ENCODE results near the gene ADTRP. TPM values are rescaled to one million over a fixed set of nuclear protein-coding genes. Genes with fewer than 3 reads are reported as not detected.

Gene ADTRP
- total RNA-seq, 1 donor from 2014 or later = 0.68 TPM

GRCh38 chr6:11744753-11745152 lies 33.9 kb downstream of the ADTRP start:
- H3K9me3 Mint-ChIP-seq (ENCODE audit: unreplicated experiment) = peaks cover 3% of the 10 kb centered on the region
- peaks cover 4% of the 10 kb centered on the region for H3K27me3 Mint-ChIP-seq (ENCODE audit: low read depth, unreplicated experiment)
- Histone ChIP-seq H3K79me2 (ENCODE audit: insufficient read depth, low read length) (no peaks in the 10 kb centered on the region), H3K27ac (ENCODE audit: low read depth, low read length) (no peak overlapping the region), H3K4me3 (ENCODE audit: insufficient read depth, low read depth, low read length) (no peak overlapping the region), H4K20me1 (ENCODE audit: insufficient read depth, low read length) (no peaks in the 10 kb centered on the region), H2AFZ (ENCODE audit: low read depth, low read length) (no peak overlapping the region), H3K4me1 (ENCODE audit: insufficient read depth, low read length) (no peaks in the 10 kb centered on the region), H3K9ac (ENCODE audit: low read length) (no peak overlapping the region), H3K9me3 (ENCODE audit: insufficient read depth, low read depth, low read length) (no peaks in the 10 kb centered on the region), H3K27me3 (ENCODE audit: insufficient read depth, low read length) (no peaks in the 10 kb centered on the region), H3K36me3 (ENCODE audit: insufficient read depth, low read length) (no peaks in the 10 kb centered on the region), H3K4me2 (ENCODE audit: low read length) (no peak overlapping the region)
- H3K4me1 Mint-ChIP-seq (ENCODE audit: low read depth, unreplicated experiment) = no peaks in the 10 kb centered on the region
- no peak overlapping the region for H3K27ac Mint-ChIP-seq (ENCODE audit: unreplicated experiment)
- FAIRE-seq = no peak
- no peaks in the 10 kb centered on the region for H3K36me3 Mint-ChIP-seq (ENCODE audit: low read depth, unreplicated experiment)
- TF ChIP-seq CTCF (IDR thresholded peaks at IDR 0.05; ENCODE audit: insufficient read depth, low read depth, low read length) = no peak
- DNase-seq (ENCODE audit: low read depth) = peak; percentile 87
- H3K4me3 Mint-ChIP-seq (ENCODE audit: unreplicated experiment) = no peak overlapping the region

DNA sequence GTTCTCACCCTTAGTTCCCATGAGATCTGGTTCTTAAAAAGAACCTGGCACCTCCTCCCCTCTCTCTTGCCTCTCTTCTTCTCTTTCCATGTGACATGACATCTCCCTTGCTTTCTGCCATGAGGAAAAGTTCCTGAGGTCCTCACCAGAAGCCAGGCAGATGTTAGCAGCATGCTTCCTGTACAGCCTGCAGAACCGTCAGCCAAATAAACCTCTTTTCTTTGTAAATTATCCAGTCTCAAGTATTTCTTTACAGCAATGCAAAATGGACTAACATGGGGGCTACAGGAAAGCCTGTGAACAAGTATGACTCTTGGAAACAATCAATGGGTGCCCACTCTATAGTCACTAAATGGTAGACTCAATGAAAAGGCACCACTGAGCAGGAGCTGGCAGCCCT lies 34.5 kb downstream of the ADTRP start:
- H3K9me3 ChIP-seq (ENCODE audit: insufficient read depth, low read depth, low read length) = no peaks in the 10 kb centered on the region
- H3K9me3 Mint-ChIP-seq (ENCODE audit: unreplicated experiment) = peaks cover 3% of the 10 kb centered on the region
- no peak for FAIRE-seq
- H3K27me3 Mint-ChIP-seq (ENCODE audit: low read depth, unreplicated experiment) = peaks cover 4% of the 10 kb centered on the region
- no peaks in the 10 kb centered on the region for H3K4me1 Mint-ChIP-seq (ENCODE audit: low read depth, unreplicated experiment)
- no peaks in the 10 kb centered on the region for H3K27me3 ChIP-seq (ENCODE audit: insufficient read depth, low read length)
- no peak overlapping the region for H3K27ac Mint-ChIP-seq (ENCODE audit: unreplicated experiment)
- H3K4me2 ChIP-seq (ENCODE audit: low read length) = no peak overlapping the region
- no peak overlapping the region for H3K9ac ChIP-seq (ENCODE audit: low read length)
- H3K27ac ChIP-seq (ENCODE audit: low read depth, low read length) = no peak overlapping the region
- TF ChIP-seq CTCF (IDR thresholded peaks at IDR 0.05; ENCODE audit: insufficient read depth, low read depth, low read length) = no peak
- no peak for TF ChIP-seq EZH2 (IDR thresholded peaks at IDR 0.05; ENCODE audit: insufficient read depth, low read length)
- H2AFZ ChIP-seq (ENCODE audit: low read depth, low read length) = no peak overlapping the region
- no peak overlapping the region for H3K4me3 Mint-ChIP-seq (ENCODE audit: unreplicated experiment)
- no peak for DNase-seq (ENCODE audit: low read depth)
- H3K36me3 Mint-ChIP-seq (ENCODE audit: low read depth, unreplicated experiment) = no peaks in the 10 kb centered on the region
- no peaks in the 10 kb centered on the region for H4K20me1 ChIP-seq (ENCODE audit: insufficient read depth, low read length)
- no peaks in the 10 kb centered on the region for H3K4me1 ChIP-seq (ENCODE audit: insufficient read depth, low read length)
- no peaks in the 10 kb centered on the region for H3K36me3 ChIP-seq (ENCODE audit: insufficient read depth, low read length)
- no peaks in the 10 kb centered on the region for H3K79me2 ChIP-seq (ENCODE audit: insufficient read depth, low read length)
- no peak overlapping the region for H3K4me3 ChIP-seq (ENCODE audit: insufficient read depth, low read depth, low read length)

GRCh38 chr6:11740875-11741274 lies 37.7 kb downstream of the ADTRP start:
- TF ChIP-seq CTCF (IDR thresholded peaks at IDR 0.05; ENCODE audit: insufficient read depth, low read depth, low read length) (no peak), EZH2 (IDR thresholded peaks at IDR 0.05; ENCODE audit: insufficient read depth, low read length) (no peak)
- Mint-ChIP-seq H3K27me3 (ENCODE audit: low read depth, unreplicated experiment) (peaks cover 14% of the 10 kb centered on the region), H3K4me1 (ENCODE audit: low read depth, unreplicated experiment) (peaks cover 2% of the 10 kb centered on the region), H3K36me3 (ENCODE audit: low read depth, unreplicated experiment) (no peaks in the 10 kb centered on the region), H3K27ac (ENCODE audit: unreplicated experiment) (no peak overlapping the region), H3K9me3 (ENCODE audit: unreplicated experiment) (peaks cover 3% of the 10 kb centered on the region), H3K4me3 (ENCODE audit: unreplicated experiment) (no peak overlapping the region)
- Histone ChIP-seq H3K4me2 (ENCODE audit: low read length) (no peak overlapping the region), H3K36me3 (ENCODE audit: insufficient read depth, low read length) (no peaks in the 10 kb centered on the region), H4K20me1 (ENCODE audit: insufficient read depth, low read length) (no peaks in the 10 kb centered on the region), H3K79me2 (ENCODE audit: insufficient read depth, low read length) (no peaks in the 10 kb centered on the region), H2AFZ (ENCODE audit: low read depth, low read length) (no peak overlapping the region), H3K9me3 (ENCODE audit: insufficient read depth, low read depth, low read length) (no peaks in the 10 kb centered on the region), H3K4me3 (ENCODE audit: insufficient read depth, low read depth, low read length) (no peak overlapping the region), H3K27ac (ENCODE audit: low read depth, low read length) (no peak overlapping the region), H3K9ac (ENCODE audit: low read length) (no peak overlapping the region), H3K27me3 (ENCODE audit: insufficient read depth, low read length) (no peaks in the 10 kb centered on the region), H3K4me1 (ENCODE audit: insufficient read depth, low read length) (no peaks in the 10 kb centered on the region)
- FAIRE-seq (no peak), DNase-seq (ENCODE audit: low read depth) (no peak)

Data from astrocyte (in vitro differentiated cells and primary cell).